PC-9 (cell line): Measurements from ENCODE around the gene CPEB1. TPM values are rescaled to one million over a fixed set of nuclear protein-coding genes. Genes with fewer than 3 reads are reported as not detected.

ENCODE experiments used
- BruUV-seq: library from RNA; stranded (reverse); fragments of 400-500 nt; replicated peaks from 2 replicates; lab custom pipeline; 2021; lab: Mats Ljungman, UMichigan
- CTCF ChIA-PET: fragments of 300-600 bp; sonication (Branson Sonifier 250); formaldehyde crosslinking; loops from one replicate; lab custom pipeline; 2022; ENCODE audit warnings: antibody characterized with exemption; lab: Charles Lee
- POLR2A ChIA-PET: fragments of 300-600 bp; sonication (Branson Sonifier 250); formaldehyde crosslinking; loops from one replicate; lab custom pipeline; 2022; ENCODE audit warnings: antibody characterized with exemption; ENCODE audit not compliant: unreplicated experiment; lab: Charles Lee
- DNase-seq, 2 experiments: peaks; one replicate each; pipeline versions ENCODE4 v3.0.0 to v3.0.0-alpha.2; 2015 to 2022; ENCODE audit warnings: mixed read lengths in 1 of 2
- H2AFZ ChIP-seq: fragments of 200-600 bp; sonication (generic); 2 replicates; pipeline ENCODE4 v1.8.1; 2017; ENCODE audit warnings: antibody characterized with exemption
- H3F3A ChIP-seq: fragments of 200-600 bp; sonication (generic); 2 replicates; pipeline ENCODE4 v1.8.1; 2017; ENCODE audit warnings: antibody characterized with exemption, mild to moderate bottlenecking, low read depth; ENCODE audit not compliant: insufficient read depth
- H3K27ac ChIP-seq: fragments of 200-600 bp; sonication (generic); 2 replicates; pipeline ENCODE4 v1.6.1; 2016; ENCODE audit warnings: mixed run types
- H3K27me3 ChIP-seq: fragments of 200-600 bp; sonication (generic); 2 replicates; pipeline ENCODE4 v1.6.1; 2016; ENCODE audit warnings: low read depth, mixed run types; ENCODE audit not compliant: insufficient read depth
- H3K36me3 ChIP-seq: fragments of 200-600 bp; sonication (generic); 2 replicates; pipeline ENCODE4 v1.6.1; 2016; ENCODE audit warnings: low read depth, mixed run types
- H3K4me1 ChIP-seq: fragments of 200-600 bp; sonication (generic); replicated peaks from 2 replicates; pipeline ENCODE4 v1.6.1; 2016; ENCODE audit warnings: mixed run types; ENCODE audit not compliant: insufficient read depth
- H3K4me2 ChIP-seq: fragments of 200-600 bp; sonication (generic); 2 replicates; pipeline ENCODE4 v1.6.1; 2017; ENCODE audit warnings: mixed run types
- H3K4me3 ChIP-seq: fragments of 200-600 bp; sonication (generic); 2 replicates; pipeline ENCODE4 v1.6.1; 2016; ENCODE audit warnings: mixed run types
- H3K79me2 ChIP-seq: fragments of 200-600 bp; sonication (generic); 2 replicates; pipeline ENCODE4 v1.6.1; 2017; ENCODE audit warnings: low read depth, mixed run types
- H3K9me2 ChIP-seq: fragments of 200-600 bp; sonication (generic); 2 replicates; pipeline ENCODE4 v1.8.1; 2017; ENCODE audit warnings: mild to moderate bottlenecking; ENCODE audit not compliant: insufficient read depth
- H3K9me3 ChIP-seq: fragments of 200-600 bp; sonication (generic); 2 replicates; pipeline ENCODE4 v1.8.1; 2016; ENCODE audit warnings: low read depth; ENCODE audit not compliant: insufficient read depth
- H4K20me1 ChIP-seq: fragments of 200-600 bp; sonication (generic); 2 replicates; pipeline ENCODE4 v1.8.1; 2017; ENCODE audit not compliant: insufficient read depth
- CTCF ChIP-seq: fragments of 200-600 bp; sonication (generic); conservative IDR thresholded peaks from 2 replicates; pipeline ENCODE4 v1.6.1; 2017; ENCODE audit warnings: mixed run types, antibody characterized with exemption, mild to moderate bottlenecking, moderate library complexity
- EZH2 ChIP-seq: fragments of 200-600 bp; sonication (generic); IDR thresholded peaks from 2 replicates; pipeline ENCODE4 v1.8.0; 2017; ENCODE audit warnings: antibody characterized with exemption, low read depth
- intact Hi-C: fragments of 100-400 bp; cut with micrococcal nuclease; formaldehyde crosslinking; loops from one replicate; pipeline ENCODE4 v1.10.0; 2022; ENCODE audit not compliant: unreplicated experiment
- total RNA-seq: library from RNA; stranded (reverse); gene quantifications from 2 replicates; pipeline ENCODE4 v1.2.3, GENCODE V29; 2021

The CPEB1 gene
- total RNA-seq, 1 experiment from 2014 or later = not detected

DNA sequence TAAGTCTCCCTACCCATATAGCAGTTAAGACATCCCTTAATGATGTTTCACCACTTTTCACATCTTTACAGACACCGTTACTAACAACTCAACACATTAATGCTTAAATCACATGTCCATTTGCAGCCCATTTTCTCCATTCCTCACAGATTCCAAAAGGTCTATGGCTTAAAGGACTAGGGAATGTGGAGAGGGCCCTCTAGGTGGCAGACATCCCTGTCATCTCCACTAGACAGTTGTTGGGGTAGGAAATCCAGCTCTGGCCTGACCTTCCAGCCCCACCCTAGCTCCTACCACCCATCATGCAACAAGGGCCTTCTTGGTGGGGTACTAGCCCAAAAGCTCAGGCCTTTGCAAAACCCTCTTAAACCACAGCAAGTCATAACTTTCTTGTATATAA is 25.2 kb downstream of the CPEB1 start:
- CTCF ChIA-PET = no interaction called here
- H3K4me2 ChIP-seq = no peak overlapping the region
- no peak overlapping the region for H2AFZ ChIP-seq
- H3K4me1 ChIP-seq = no peaks in the 10 kb centered on the region
- no peak overlapping the region for H3K27ac ChIP-seq
- BruUV-seq = no TSS peak
- H3K9me2 ChIP-seq = no peaks in the 10 kb centered on the region
- no peaks in the 10 kb centered on the region for H4K20me1 ChIP-seq
- no peak; the same call in 1 of the 2 replicates for TF ChIP-seq CTCF
- no peak for TF ChIP-seq EZH2
- H3K9me3 ChIP-seq = no peaks in the 10 kb centered on the region
- 0 out of 2 replicates have a peak, but pooled peaks cover 6% of the 10 kb centered on the region for H3K27me3 ChIP-seq
- H3K36me3 ChIP-seq = no peaks in the 10 kb centered on the region
- no peak overlapping the region for H3K4me3 ChIP-seq
- intact Hi-C loops = no loop called here
- POLR2A ChIA-PET = no interaction called here
- H3F3A ChIP-seq = no peaks in the 10 kb centered on the region
- no peaks in the 10 kb centered on the region for H3K79me2 ChIP-seq
- DNase-seq = no peak

DNA sequence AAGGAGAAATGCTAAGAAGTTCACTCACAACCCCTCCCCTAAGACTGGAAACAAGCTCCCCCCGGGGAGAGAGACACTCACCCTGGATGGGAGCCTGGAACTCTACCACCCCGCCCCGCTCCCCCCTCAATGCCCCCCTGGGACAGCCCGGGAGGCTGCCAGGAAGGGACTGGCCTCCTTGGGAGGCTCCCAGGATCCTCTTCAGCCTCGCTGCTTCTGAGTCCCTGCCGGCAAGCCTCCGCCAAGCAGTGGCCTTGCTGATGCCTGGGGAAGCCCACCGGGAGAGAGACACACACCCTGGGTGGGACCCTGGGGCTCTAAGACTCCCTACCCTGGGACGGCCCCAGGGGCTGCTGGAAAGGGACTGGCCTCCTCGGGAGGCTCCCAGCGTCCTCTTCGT is 33.4 kb downstream of the CPEB1 start:
- H3K9me3 ChIP-seq = no peaks in the 10 kb centered on the region
- no peaks in the 10 kb centered on the region for H3K36me3 ChIP-seq
- no peak overlapping the region for H2AFZ ChIP-seq
- ChIA-PET POLR2A (no interaction called here), CTCF (no interaction called here)
- TF ChIP-seq CTCF = no peak
- TF ChIP-seq EZH2 = no peak
- H3K27ac ChIP-seq = no peak overlapping the region
- no peak overlapping the region for H3K4me2 ChIP-seq
- peaks cover 20% of the 10 kb centered on the region; the same call in 1 of the 2 replicates for H3K27me3 ChIP-seq
- no peaks in the 10 kb centered on the region for H3K9me2 ChIP-seq
- H3F3A ChIP-seq = no peaks in the 10 kb centered on the region
- no peaks in the 10 kb centered on the region for H3K79me2 ChIP-seq
- no peak for DNase-seq
- H4K20me1 ChIP-seq = no peaks in the 10 kb centered on the region
- no peaks in the 10 kb centered on the region for H3K4me1 ChIP-seq
- intact Hi-C loops = no loop called here
- H3K4me3 ChIP-seq = no peak overlapping the region
- BruUV-seq = no TSS peak

GRCh38 chr15:82611348-82611747 is 35.8 kb downstream of the CPEB1 start:
- Histone ChIP-seq H3K79me2 (no peaks in the 10 kb centered on the region), H4K20me1 (no peaks in the 10 kb centered on the region), H3K36me3 (no peaks in the 10 kb centered on the region), H3F3A (no peaks in the 10 kb centered on the region), H3K27me3 (peaks cover 10% of the 10 kb centered on the region; the same call in 1 of the 2 replicates), H2AFZ (no peak overlapping the region), H3K4me3 (no peak overlapping the region), H3K27ac (no peak overlapping the region), H3K4me2 (no peak overlapping the region), H3K4me1 (no peaks in the 10 kb centered on the region), H3K9me2 (no peaks in the 10 kb centered on the region), H3K9me3 (no peaks in the 10 kb centered on the region)
- no peak for TF ChIP-seq CTCF
- no TSS peak for BruUV-seq
- intact Hi-C loops = no loop called here
- no peak for DNase-seq
- POLR2A ChIA-PET = no interaction called here
- CTCF ChIA-PET = no interaction called here
